ENCODE data around the gene NIPBL. TPM values are rescaled to one million over a fixed set of nuclear protein-coding genes. Genes with fewer than 3 reads are reported as not detected.
A peak's percentile ranks its signal among the peaks of the same experiment; 100 is the strongest.
"Not testable (repeated sequence)": the region's sequence is repeated elsewhere in the genome, so short reads cannot be mapped to it uniquely, and the experiment has no call there.

Gene NIPBL
- polyA plus RNA-seq, 10 donors: 34.0 to 54.0 (median 40.9) TPM

DNA sequence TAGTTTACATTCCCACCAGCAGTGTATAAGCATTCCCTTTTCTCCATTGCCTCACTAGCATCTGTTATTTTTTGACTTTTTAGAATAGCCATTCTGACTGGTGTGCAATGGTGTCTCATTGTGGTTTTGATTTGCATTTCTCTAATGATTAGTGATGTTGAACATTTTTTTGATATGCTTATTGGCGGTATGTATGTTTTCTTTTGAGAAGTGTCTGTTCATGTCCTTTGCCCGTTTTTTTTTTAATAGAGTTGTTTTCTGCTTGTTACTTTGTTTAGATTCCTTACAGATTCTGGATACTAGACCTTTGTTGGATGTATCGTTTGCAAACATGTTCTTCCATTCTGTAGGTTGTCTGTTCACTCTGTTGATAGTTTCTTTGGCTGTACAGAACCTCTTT lies 25.3 kb downstream of the NIPBL start:
- DNase-seq: no peak

DNA sequence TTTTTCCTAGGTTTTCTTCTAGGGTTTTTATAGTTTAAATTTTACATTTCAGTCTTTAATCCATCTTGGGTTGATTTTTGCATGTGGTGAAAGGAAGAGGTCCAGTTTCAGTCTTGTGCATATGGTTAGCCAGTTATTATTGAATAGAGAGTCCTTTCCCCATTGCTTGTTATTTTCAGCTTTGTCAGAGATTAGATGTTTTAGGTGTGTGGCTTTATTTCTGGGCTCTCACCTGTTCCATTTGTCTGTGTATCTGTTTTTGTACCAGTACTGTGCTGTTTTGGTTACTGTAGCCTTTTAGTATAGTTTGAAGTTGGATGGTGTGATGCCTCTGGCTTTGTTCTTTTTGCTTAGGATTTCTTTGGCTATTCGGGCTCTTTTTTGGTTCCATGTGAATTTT lies 25.8 kb downstream of the NIPBL start:
- DNase-seq: no peak

DNA sequence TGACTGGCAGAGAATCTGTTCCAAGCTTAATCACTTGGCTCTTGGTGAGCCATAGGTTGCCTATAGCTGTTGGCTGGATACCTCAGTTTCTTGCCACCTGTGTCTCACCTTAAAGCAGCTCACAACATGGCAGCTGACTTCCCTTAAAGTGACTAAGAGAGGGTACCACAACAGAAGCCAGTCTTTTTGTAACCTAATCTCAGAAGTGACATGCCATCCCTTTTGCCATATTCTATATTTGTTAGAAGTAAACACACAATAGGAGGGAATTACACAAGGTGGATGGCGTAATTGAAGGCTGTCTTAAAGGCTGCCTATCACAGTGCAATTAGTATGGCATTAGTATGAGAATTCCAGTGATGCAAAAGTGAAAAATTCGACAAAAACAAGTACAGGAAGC lies 28.1 kb downstream of the NIPBL start:
- DNase-seq: no peak

DNA sequence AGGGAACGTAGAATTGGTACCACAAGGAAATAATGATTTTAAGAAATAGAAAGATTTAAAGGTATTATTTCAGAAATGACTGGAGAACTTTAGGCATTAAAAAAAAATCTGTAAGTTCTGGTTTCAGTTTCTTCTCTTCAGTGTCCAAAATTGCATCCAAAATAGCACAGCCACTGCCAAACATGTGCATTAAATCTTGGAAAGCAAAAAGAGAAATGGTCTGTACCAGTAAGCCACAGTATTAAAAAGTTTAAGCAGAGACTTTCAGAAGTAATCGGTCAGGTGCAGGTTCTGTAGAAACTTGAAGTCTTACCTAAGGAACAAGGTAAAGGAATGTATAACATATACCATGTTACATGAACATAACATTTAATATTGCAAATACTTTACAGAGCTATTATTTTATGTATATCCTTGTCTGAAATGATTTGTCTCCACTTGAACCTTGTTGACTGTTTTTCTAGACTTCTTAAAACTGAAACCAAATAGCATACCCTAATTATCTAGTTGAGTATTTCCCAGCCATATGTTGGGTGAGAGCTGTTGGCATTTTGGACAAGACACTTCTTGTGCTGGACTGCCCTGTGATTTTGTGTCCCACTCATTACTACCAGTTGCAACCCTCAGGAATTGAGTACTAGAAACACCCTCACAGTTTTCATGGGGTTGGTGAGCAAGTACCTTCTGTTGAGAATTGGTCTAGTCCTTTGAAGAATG lies 32.1 kb downstream of the NIPBL start:
- peak; percentile 26 to 71 (median 48) for DNase-seq

DNA sequence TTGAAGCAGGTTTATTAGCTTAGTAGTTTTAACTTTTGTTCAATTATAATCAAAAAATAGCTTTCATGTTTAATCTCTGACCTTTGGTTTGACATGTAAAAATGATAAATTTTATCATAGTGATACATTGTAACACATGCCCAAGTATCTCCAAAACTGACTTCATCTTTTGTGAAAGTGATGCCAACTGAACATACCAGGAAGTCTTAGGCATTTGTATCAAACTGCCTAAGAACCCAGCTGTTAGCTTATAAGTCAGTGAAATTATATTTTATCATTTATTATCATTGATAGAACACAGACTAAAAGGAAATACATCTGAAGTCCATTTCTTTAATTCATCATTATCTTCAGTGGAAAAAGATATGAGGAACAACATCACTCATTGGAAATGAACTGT lies 39.1 kb downstream of the NIPBL start:
- DNase-seq: no peak

DNA sequence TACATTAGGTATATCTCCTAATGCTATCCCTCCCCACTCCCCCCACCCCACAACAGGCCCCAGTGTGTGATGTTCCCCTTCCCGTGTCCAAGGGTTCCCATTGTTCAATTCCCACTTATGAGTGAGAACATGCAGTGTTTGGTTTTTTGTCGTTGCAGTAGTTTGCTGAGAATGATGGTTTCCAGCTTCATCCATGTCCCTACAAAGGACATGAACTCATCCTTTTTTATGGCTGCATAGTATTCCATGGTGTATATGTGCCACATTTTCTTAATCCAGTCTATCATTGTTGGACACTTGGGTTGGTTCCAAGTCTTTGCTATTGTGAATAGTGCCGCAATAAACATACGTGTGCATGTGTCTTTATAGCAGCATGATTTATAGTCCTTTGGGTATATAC lies 40.0 kb downstream of the NIPBL start:
- not testable (repeated sequence) for DNase-seq

DNA sequence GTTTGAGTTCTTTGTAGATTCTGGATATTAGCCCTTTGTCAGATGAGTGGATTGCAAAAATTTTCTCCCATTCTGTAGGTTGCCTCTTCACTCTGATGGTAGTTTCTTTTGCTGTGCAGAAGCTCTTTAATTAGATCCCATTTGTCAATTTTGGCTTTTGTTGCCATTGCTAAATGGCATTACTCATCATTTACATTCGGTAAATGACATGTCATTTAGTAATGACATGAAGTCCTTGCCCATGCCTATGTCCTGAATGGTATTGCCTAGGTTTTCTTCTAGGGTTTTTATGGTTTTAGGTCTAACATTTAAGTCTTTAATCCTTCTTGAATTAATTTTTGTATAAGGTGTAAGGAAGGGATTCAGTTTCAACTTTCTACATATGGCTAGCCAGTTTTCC lies 40.8 kb downstream of the NIPBL start:
- not testable (repeated sequence) for DNase-seq

DNA sequence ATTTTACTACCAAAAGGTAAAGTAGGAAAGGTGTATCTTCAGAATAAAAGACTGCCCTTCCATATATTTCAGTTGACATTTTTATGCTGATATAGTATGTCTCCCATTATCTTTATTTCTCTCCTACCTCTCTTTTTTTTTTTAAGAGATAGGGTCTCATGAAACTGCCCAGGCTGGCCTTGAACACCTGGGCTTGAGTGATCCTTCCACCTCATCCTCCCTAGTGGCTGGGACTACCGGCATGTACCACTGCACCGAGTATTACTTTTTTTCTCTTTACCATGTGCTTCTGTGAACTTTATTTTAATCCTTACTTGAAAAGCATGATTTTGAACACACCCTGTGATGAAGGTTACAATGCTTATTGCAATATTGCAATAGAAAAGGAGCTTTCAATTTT lies 42.7 kb downstream of the NIPBL start:
- no peak for DNase-seq

DNA sequence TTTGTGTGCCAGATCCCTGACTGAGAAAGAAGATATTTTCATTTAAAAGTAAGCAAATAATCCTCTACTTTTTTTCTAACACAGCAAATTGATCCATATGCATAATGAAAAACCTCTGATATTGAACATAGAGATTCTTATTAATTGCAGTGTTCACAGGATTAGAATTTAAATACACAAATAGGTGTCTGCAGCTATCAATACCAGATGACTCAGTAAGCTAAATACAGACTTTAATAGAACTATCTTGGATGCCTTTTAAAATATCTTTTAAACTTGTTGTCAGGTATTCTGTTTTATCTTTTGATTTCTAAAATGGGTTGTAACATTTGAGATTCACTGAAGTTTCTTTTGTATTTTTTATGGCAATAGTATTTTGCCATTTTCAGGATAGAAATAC lies 43.1 kb downstream of the NIPBL start:
- DNase-seq: no peak

DNA sequence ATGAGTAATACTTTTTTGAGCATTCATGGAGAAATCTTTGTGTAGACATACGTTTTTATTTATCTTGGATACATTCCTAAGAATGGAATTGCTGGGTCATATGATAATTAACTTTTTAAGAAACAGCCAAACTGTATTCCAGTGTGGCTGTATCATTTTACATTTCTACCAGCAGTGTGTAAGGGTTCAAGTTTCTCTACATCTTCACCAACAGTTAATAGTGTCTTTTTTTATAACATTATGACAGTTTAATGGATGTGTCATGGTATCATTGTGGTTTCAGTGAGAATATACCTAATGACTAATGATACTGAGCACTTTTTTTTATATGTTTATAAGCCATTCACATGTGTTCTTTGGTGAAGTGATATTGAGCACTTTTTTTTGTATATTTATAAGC lies 52.4 kb downstream of the NIPBL start:
- DNase-seq: peak in 1 of 3 donors; percentile 73

DNA sequence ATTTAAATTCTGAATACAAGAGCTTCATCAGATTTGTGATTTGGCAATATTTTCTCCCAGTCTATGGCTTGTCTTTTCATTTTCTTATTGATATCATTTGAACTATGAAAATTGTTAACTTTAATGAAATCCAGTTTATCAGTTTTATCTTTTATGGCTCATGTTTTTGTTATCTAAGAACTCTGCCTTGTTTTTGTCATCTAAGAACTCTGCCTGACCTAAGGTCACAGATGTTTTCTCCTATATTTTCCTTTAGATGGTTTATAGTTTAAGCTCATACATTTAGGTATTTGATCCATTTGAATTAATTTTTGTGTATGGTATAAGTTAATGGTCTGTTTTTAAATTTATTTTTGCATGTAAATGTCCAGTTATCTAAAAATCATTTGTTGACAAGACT lies 52.9 kb downstream of the NIPBL start:
- DNase-seq: no peak

DNA sequence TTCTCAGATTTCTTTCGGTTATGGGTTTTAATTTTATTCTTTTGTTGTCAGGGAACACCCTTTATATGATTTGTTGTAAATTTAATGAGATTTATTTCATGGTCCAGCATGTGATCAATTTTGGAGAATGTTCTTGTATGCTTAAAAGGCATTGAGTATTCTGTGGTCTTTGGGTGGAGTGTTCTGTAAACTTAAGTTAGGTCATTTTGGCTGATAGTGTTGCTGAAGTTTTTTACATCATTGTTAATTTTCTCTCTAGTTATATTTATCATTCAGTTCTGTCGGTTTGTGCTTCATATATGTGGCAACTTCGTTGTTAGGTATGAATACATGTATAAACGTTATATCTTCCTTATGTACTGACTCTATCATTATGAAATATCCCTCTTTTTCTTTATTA lies 55.5 kb downstream of the NIPBL start:
- no peak for DNase-seq

DNA sequence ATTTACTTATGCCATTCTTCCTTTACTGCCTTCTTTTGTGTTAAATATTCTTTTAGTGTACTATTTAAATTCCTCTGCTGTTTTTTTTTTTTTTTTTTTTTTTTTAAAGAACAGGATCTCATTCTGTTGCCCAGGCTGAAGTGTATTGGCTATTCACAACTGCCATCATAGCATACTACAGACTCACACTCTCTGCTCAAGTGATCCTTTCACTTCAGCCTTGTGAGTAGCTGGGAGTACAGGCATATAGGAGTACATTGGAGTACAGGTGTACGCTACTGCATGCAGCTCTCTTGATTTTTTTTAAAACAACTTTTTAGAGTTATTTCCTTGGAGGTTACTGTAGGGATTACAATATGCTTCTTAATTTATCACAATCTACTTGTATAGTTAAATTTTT lies 56.1 kb downstream of the NIPBL start:
- DNase-seq: no peak

DNA sequence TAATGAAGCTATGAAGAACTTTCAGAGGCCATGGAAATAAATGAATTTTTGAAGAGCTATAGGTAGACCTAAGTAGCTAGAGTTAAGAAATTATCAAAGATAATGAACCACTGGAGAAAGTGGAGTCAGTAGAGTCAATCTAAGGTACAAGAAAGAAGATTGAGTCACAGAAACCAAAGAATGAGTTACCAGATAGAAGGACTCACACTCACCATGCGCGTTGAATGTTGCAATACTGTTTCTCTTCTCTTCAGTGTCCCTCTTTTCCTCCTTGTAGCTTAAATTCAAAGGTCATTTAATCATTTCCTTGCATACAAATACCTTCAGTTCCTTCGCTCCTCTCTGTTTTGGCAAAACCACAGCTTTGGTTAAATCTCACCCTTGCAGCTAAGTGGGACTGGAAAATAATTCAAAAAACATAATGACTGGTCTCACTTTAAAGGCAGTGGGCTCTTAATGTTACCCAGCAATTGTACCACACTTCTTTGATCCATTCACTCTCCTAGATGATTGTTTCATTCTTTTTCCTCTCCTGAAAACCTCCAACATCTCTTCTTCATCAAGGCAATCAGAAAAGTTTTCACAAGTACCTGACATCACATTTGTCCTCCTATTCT lies 58.3 kb downstream of the NIPBL start:
- no peak for DNase-seq

DNA sequence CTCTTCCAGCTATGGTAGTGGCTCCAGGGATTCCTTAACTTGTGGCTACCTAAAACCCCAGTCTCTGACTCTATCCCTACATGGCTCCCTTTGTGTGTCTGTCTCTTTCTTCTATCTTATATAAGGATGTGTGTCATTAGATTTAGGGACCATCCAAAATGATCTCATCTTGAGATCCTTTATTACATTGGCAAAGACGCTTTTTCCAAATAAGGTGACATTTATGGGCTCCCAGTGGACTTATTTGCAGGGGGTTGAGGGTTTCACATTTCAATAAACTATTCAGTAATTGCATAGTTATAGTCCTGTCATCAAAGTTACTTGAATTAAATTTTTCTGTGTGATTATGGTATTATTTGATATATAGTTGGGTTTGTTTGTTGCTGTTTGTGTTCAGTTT lies 59.2 kb downstream of the NIPBL start:
- no peak for DNase-seq

DNA sequence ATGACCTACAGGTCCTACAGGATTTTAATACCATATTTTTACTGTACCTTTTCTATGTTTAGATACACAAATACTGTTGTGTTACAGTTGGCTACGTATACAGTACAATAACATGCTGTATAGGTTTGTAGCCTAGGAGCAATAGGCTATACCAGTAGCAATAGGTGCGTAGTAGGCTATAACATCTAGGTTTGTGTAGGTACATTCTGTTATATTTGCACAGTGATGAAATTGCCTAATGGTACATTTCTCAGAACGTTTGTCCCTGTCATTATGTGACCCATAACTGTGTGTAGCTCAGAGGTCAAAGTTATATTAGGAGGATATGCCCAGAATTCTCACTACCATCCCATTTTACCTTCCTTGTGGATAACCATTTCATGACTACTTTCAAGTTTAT lies 59.7 kb downstream of the NIPBL start:
- DNase-seq: no peak

DNA sequence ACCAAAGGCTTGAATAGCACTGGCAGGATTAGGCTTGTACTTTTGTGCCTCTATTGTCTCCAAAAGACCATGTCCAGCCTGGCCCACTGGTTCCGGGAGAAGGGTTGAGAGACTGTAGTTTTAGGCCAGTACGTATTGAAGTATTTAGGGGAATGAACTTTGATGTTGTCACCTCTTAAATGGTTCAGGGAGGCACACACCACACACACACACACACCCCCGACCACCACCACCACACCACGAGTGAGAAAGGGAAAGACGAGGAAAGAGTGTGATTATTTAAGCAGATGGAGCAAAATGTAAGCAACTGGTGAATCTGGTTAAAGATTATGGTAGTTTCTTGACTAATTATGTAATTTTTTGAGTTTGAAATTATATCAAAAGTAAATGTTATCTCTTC lies 61.6 kb downstream of the NIPBL start:
- no peak for DNase-seq

DNA sequence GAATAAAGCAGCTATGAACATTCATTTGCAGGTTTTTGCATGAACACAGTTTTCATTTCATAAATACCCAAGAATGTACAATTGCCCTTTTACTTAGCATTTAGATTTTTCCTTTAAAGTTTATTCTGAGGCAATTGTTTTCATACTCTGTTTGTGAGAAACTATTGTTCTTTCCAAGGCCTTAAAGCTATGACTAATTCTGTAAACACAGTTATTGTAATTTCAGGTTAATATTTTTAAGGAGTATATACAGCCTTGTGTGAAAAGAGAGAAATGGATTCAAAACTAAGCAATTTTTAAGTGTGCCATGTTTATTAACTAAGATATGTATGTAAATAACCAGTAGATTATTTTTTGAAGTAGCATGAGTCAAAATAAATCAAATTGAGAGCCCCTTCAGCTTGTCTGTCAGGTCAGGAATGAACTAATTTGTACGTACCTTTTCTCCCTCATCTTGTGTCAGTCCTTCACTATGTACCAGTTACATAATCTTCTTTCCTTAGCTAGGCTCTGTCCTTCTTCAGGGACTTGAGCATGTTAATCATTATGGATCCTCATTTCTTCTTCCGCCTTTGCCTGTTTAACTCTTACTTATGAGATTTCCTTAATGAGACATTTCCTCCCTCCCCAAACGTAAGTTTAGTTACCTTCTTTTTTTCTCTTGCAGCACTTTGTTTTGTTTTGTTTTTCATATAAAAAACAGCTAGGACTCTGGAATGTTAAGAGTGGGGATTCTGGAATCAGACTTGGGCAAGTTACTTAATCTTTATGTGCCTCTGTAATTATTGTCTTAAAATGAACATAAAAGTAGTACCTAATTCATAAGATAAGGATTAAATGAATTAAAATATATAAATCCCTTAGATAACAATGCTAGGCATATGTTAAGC lies 63.6 kb downstream of the NIPBL start:
- no peak for DNase-seq

DNA sequence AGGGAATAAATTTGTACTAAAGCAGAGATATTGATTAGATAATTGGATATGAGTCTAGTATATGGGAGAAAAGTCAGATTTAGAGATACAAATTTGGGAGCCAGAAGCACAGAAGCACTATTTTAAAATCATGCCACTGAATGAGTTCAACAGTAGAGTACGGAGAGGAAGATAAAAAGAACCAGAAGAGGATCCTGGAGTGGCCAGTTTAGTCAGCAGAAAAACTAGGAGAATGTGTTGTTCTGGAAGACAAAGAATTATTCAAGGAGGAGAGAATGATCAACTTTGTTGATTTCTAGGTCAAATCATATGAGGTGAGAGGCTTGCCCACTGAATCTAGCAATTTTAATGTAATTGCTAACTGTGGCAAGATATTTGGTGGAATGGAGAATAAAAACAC lies 67.0 kb downstream of the NIPBL start:
- no peak for DNase-seq

DNA sequence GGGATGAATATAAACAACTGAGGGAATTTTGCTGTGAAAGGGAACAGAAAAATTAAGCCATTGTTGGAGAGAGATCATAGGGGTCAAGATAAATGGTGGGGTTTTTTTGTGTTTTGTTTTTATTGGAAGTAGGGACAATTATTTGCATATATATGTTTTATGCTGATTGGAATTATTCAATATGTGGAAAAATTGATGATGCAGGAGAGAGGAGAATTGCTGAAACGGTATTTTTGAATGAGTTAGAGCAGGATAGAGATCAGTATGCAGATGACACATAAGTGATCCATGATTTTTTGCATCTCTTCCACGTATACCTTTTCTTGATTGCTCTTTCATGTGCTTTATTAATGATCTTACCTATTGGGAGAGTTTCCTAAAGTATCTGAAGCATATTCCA lies 67.5 kb downstream of the NIPBL start:
- no peak for DNase-seq

DNA sequence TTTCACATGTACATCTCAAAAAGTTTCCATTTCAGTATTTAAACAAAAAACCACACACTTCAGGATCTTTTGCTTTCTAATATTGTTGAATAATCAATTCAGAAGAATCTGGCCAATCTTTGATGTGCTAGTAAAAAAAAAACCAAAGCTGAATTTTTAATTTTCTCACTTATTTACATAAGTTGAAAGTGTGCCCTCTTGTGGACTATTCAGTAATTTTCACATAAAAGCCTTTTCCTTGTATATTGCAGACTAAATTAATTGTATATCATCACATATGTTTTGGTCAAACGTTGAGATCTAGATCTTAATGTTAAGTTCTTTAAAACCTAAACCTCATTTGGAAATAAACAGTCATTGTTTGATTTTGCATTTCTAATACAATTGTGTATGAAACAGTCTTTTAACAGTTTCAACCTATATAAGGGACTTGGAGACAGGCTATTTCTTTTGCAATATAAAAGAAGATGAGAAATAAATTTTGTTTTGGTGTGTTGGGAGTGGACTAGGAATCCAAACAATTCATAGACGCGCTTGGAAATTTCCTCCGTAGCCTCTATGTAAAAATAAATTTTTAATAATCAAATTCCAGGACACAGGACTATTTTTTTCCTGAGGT lies 68.1 kb downstream of the NIPBL start:
- peak; percentile 42 to 60 (median 43) for DNase-seq

DNA sequence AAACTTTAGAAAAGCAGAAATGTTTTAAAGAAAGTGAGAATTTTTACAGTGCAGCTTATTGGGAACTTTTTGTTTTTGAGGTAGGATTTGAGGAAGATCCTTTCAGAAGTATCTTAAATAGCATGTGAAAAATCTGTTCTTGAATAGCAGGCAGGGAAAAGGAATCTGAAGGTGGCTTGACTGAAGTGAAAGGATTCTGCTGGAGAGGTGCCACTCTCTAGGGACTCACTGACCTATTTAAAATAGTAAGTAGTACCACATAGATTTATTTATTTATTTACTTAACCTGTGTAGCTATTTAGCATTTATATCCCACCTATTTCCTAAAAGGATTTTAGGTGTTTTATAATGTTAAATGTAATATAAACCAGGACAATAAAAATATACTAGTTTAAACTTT lies 69.1 kb downstream of the NIPBL start:
- DNase-seq: no peak

DNA sequence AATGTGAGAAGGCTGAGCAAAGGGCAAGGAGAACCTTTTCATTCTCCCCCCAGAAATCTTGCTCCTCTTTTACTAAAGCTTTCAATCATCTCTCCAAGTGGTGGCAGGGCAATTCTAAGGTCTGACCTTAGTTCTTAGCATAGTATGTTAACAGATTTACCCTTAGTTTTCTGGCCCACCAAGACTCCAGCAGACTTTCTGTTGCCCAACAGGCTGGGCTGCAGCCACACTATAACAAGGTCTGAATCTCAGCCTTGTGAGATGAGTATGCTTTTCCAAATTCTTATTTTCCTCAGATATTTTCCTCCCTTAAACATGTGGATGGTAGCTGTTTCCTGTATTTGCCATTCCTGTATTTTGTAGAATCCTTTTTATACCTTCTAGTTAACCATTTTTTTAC lies 69.5 kb downstream of the NIPBL start:
- no peak for DNase-seq
